Fibroblast of skin of right biceps (primary cell): ENCODE results near the gene KDM4C.
"Not testable (repeated sequence)": the region's sequence is repeated elsewhere in the genome, so short reads cannot be mapped to it uniquely, and the experiment has no call there.

Experiments
- DNase-seq: peaks from one replicate; pipeline ENCODE4 v3.0.0-alpha.2; 2013

KDM4C gene

DNA sequence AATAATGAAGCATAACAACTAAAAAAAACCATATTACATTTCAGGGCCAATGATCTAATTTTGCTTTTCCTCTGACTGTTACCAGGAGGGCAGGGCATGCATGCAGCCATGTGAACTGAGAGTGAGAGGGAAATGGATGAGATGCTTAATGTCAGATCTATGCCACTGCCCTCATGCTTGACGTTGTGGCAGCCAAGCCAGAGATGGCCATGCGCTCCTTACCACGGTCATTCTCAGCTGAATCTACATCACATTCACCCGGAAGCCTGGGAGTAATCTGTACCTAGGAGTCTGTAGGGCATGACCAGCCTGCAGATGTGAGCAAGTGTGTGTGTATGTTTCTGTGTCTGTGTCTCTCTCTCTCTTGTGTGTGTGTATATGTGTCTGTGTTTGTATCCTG is 183.7 kb downstream of the KDM4C start:
- no peak for DNase-seq

DNA sequence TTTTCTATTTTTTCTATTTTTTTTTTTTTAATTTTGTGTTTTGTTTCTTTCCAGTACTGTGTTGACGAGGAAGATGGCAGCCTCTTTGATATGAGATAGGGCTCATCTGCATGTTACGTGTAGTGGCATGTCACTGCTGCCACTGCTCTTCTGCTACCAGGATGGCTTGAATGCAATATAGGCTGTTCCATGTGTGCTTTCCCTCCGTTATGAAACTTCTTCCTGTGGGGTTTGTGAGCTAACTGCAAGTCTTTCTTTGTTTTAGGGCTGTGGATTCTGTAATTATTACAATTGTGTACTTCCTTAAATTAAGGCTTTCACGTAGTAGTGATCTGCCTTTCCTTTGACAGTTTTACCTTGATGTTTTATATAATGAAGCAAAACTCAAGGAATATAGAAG is 184.6 kb downstream of the KDM4C start:
- DNase-seq: no peak

DNA sequence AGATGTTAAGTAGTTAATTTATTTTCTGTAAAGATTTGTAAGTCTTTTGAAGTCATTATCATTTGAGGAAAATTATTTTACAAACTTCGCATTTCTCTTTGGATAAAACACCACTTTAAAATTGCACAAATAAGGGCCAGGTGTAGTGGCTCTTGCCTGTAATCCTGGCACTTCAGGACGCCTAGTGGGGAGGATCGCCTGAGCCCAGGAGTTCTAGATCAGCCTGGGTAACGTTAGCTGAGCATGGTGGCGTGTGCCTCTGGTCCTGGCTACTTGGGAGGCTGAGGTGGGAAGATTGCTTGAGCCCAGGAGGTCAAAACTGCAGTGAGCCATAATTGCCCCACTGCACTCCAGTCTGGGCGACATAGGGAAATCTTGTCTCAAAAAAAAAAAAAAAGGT is 185.5 kb downstream of the KDM4C start:
- no peak for DNase-seq

DNA sequence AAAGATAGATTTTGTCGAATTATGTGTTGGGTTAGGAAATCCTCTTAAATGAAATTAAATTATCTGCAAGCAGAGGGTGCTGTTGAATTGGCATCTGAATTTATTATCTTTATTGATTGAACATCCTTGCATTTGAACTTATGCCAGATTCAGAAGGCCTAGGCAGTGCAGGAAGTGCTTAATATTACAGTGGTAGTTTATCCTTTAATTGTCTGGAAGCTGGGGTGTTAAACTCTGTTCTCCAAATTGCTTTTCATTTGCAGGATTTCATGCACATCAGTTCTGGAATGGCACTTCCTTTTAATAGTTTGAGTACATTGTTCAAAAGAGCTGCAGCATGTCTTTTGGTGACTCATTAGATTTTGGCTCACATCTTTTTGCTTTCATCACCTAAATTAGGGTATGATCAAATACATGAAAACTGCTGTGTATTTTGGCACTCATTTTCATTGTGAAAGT is 186.3 kb downstream of the KDM4C start:
- DNase-seq: peak; percentile 84

DNA sequence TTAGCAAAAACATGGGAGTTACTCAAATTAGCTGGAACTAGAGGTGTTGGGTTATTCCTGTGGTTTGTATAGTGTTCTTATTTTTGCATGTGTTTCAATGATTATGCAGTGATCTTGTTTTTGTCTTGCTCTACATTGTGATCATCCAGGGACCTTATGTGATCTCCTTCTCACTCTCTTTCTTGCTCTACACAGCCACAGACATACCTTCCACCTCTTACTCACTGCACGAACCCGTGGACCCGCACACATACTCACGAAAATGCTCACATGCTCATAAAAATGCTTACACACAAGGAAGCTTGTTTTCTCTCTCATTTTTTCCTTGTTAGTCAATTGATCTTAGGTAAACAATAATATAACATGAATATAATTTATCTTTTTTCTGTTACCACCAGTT is 187.1 kb downstream of the KDM4C start:
- peak; percentile 48 for DNase-seq

DNA sequence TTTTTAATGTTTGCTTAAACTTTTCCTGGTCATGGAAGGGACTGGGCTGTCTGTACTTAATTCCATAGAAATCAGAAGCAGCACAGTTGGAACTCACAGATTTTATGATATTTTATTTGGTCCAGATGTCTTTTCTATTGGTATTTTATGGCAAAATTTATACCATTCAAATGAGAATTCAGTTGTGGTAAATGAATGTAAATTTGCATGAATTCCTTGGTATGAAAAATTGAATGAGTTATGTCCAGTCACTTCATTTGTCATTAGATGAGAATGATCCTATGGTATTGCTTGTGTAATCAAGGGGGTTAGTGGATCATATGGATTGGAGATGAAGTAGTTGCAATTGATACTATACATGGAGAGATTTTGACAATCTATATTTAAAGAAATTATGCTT is 188.0 kb downstream of the KDM4C start:
- DNase-seq: peak; percentile 37

DNA sequence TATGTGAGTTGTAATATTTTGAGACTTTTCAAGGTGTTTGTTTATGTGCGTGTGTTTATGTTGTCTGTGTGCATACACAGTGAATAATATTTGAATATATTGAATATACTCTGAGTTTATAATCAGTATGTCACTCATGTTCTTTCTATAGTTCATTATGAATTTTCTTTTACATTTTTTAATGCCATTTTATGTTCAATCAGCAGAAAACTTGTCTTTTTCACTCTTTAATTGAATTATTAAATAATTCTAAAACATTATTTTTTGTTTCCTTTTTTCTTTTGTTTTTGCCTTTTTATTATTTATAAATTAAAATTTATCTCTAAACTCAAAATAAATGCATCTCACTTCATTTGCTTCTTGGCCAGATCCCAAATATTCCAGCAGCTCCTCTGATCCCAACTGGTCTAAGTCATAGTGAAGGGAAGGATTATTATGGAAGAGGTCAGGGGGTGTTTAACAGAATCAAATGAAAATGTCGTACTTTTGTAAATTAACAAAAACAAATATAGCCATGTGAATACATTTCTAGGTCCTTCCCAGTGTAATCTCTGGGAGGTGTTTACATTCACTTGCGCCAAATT is 188.9 kb downstream of the KDM4C start:
- DNase-seq: no peak

DNA sequence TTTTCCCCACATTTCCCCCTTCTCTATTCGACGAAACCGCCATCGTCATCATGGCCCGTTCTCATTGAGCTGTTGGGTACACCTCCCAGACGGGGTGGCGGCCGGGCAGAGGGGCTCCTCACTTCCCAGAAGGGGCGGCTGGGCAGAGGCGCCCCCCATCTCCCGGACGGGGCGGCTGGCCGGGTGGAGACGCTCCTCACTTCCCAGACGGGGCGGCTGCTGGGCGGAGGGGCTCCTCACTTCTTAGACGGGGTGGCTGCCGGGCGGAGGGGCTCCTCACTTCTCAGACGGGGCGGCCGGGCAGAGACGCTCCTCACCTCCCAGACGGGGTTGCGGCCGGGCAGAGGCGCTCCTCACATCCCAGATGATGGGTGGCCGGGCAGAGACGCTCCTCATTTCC is 191.1 kb downstream of the KDM4C start:
- not testable (repeated sequence) for DNase-seq

DNA sequence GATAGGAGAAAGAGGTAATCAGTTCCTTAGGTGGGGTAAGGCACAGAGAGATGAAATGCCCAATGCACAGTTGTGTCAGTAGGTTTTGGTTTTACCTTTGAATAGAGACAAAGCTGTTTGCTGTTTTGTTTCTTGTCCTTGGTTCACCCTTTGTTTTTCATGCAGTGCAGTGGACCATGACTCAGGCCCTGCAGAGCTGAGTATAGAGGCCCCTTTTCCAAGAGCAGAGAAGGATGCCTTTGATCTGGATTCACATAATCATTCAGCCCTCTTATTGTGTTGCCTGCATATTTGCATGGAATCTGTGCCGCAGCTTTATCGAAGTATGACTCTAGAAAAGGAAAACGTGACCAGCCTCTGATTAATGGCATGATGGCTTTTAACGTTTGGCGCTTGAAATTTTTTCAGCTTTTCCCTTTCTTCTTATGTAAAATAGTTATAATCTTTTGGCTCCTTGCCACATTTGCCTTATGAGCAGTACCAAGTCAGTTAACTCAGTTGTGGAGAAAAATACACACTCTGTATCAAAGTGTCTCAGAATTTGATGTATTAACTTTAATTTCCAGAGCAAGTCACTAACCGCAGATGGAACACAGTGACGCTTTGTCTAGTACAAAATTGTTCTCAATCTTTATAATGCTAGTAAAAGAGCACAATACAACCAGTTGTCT is 197.6 kb downstream of the KDM4C start:
- DNase-seq: peak; percentile 42

DNA sequence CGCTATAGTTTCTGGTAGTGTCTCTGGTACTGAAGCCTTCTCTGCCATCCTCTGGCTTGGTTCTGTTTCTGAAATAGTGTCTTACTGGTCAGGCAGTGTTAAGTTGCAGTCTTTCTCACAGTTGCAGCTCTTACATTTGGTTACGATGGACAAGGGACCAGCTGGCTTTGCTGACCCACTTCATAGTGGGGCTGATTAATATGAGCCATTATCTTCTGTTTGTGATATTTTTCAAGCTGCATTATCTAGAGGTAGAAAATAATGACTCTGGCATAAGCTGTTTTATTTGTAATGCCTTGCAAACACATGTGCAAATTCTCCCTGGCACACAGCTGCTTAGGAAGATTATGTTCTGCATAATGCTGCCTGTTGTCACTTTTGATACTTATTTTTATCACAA is 199.1 kb downstream of the KDM4C start:
- DNase-seq: no peak

DNA sequence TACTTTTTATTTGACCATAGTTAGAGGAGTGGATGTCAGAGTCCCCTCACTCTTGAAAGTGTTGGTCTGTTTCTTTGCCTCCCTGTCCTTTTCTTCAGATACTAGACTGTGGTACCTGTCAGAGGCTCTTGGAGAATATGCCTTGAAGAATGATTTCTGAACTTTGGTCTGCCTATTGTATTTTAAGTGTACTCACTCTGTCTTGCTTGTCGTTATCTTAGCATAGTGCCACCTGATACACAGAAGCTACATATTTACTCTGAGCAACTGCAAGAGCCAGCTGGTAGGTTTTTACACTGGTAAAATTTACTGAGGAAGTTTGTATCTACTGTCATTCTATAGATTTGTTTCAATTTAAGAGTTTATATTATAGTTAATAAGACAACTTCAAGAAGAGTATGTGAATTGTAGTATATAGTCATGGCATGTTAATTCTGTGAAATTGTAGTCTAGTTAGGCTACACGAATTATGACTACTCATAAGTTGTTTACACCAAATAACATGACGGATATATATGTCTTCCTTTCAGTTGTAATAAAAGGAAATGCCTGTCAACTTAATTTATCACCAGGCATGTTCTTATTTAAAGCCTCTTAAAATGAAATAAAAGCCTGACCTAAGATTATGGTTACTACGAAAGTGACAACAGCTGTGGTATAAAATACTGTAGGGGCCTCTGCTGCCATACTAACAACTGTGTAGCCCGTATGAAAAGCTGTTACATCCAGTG is 201.7 kb downstream of the KDM4C start:
- no peak for DNase-seq

DNA sequence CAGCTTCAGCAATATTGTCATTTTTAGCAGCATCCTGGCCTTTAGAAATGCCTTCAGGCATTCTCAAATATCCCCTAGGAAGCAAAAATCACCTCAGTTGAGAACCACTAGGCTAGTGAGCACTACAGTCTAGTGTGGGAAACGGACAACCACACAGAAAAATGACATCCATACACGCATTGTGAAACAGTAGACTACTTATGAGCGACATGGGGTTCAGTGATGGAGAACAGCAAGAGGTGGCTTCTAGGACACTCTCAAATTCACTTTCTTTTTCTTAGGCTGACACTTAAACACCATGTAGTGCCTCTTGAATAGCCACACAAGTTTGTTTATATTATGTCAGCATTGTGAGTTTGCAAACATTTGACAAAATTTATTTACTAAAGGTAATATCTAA is 203.0 kb downstream of the KDM4C start:
- DNase-seq: no peak

DNA sequence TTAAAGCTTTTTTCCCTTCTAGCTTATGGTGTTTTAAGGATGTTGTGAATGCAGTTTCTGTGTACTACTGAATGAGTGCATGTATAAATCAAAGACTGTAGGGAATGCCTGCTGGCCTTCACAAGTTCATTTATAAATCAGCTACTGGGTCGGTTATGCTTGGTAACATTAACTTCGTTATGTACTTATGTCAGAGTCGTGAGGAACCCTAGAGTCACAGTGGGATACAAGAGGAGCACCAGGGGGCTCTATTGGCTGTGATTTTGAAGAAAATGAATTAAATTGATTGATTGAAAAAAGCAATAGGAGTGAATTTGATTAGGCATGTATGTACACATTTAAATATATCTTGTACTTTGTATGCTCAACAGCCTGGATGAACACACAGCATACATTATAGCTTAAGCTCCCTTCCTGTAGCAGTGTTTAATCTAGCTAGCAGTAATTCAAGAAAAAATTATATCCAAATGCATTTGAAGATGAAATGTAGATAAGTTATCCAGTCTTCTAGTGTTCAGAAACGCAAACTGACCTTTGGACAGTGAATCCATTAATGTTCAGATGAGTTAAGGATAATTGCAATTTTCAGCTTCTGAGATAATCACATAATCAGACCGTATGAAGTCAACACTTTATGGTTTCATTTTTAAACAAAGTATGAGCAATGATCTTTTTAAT is 204.2 kb downstream of the KDM4C start:
- DNase-seq: no peak

DNA sequence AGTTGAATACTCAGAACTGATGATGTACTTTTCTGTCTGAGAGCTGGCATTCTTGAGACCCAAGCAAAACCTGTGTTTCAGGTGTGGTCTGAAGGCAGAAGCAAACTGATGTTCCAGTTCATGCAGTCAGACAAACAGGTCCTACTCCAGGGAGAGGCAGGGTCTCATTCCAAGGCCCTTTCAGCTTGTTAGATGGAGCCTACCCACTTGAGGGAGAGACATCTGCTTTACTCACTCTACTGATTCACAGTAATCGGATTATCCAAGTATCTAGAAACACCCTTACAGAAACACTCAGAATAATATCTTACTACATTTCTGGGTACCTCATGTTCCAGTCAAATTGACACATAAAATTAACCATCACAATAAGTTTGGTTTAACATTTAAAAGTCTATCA is 207.8 kb downstream of the KDM4C start:
- no peak for DNase-seq

DNA sequence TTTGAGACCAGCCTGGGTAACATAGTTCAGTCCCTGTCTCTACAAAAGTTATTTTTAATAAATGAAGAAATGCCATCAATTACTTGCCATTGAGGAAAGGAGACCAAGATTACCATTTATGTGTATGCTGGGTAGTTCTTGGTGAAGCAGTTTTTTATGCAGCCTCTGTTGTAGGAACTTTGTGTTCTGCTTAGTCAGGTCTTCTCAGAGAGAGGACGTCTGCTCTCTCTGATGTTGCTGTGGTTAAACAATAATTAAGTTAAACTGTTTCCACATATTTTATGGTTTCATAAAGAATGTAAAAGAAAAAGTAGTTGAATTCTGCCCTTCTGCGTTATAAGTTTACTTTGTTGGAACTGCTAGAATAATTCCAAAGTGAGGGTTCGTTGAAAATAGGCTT is 210.5 kb downstream of the KDM4C start:
- DNase-seq: peak; percentile 50

DNA sequence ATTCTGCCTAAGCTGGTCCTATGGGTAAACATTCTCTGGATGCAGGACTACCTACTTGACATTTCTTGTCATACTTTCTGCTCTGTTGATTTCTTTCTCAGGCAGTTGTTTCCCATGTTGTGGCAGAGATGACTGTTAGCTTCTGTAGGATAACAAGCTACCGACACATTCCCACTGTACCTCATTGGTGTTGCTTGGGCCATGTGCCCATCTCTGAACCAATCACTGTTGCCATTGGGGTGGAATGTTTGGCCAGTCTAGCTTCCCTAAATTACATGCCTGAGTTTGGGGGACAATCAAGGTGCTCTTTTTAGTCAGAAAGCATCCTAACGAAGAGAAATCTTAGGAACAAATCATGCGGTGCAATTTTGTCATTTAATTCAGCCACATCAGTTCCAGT is 212.0 kb downstream of the KDM4C start:
- DNase-seq: no peak

DNA sequence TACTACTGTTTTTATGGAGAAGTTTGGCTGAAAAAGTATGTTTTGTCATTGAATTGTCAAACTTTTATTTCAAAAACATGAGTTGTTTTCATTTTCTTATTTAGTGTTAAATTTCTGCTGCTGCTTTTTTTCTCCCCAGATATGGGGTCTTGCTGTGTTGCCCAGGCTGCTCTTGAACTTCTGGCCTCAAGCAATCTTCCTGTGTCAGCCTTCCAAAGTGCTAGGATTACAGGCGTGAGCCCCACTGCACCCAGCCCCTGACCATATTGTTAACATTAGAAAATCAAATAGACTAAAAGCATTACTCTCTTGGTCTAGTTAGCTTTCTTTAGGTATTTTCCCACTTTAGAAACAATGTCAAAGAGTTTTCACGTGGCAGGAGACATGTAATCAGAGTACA is 215.3 kb downstream of the KDM4C start:
- DNase-seq: no peak

DNA sequence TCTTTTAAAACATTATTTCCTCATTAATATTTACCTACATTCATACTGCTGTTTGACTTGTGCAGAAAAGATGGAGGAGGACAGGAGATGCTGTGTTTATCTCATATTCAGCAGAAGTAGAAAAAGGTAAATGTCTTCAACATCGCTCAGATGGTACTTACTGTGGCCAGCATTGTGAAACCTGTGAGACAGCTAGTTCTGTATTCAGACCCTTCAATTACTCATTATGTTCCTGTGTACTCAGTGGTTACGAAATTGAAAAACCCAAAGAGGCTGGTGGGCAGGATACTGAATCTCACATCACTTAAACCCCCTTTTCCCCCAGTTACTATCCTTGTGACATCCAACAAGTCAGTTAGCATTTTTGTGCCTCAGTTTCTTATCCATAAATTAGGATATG is 216.0 kb downstream of the KDM4C start:
- no peak for DNase-seq

DNA sequence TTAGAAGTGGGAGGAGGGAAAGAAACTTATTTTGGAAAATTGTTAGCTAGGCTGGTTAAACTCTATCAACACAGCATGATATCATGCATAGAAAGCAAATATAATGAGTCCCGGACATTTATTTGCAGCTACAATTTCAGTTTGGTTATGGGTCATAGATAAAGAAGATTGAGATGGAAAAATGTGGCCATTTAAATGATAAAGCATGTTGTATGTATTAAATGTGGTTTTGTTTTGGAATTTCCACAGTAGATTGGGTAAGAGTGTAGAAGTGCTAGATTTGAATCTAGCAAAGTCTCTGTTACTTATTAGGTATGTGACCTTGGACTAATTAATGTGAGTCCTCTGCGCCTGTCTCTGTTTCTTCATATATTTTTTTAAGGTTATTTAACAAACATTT is 217.4 kb downstream of the KDM4C start:
- DNase-seq: no peak

DNA sequence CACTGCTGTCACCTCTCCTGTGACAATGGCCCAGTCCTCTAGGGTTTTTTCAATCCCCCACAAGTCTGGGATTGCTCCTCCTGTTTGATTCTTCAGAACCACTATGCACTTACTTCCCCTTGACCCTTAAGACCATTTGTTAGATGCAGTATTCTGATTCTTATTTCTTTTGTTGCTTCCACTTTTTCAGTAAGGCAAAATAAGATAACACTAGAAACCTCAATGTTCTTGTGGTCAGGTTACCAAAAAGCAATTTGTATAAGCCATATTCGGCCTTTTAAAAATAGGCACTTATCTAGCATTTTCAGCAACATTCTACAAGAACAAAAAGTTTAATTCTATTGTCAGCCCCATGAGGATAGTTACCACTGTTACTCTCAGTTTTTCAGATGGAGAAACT is 220.0 kb downstream of the KDM4C start:
- DNase-seq: no peak

DNA sequence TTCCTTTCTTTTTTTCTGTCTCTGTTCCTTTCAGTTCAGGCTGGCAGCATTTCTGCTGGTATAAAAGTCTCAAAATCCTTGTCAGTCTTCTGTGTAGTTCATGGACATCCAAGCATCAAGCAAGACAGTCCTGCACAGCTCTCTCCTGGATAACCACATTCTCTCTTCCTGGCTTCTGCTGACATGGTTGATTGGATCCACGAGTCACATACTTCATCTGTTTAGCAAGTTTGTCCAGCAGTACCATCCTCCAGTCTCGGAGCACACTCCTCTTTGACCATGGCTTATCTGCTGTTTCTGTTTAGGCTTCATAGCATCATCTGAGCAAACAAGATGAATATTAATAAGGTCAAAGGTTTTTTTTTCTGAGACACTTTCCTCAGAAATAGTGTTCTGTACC is 220.8 kb downstream of the KDM4C start:
- no peak for DNase-seq

DNA sequence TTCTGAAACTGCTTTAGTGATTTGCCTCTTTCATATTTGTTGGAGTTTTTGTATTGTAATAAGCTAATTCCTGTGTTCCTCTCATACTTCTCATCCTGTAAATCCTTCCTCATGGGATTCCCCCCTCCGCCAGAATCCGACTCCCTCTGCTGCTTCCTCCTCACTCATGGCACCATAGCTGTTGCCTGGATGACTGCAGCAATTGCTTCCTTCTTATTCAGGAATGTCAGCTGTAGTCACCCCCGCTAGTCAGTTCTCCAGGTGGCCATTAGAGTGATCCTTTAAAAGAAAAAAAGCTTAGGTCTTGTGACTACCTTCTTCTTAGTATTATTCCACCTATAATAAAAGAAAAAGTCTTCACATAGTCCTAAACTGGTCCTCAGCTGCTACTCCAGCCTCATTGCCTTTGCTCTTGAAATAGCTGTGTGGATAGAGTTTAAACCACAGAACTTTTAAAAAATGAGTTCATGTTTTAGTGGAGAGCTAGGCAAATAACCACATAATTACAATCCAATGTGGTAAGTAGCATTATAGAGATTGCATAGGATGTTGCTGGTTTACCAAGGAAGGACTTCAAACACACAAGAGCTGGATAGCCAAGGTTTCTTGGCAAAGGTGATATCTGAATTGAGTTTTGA is 227.3 kb downstream of the KDM4C start:
- no peak for DNase-seq

DNA sequence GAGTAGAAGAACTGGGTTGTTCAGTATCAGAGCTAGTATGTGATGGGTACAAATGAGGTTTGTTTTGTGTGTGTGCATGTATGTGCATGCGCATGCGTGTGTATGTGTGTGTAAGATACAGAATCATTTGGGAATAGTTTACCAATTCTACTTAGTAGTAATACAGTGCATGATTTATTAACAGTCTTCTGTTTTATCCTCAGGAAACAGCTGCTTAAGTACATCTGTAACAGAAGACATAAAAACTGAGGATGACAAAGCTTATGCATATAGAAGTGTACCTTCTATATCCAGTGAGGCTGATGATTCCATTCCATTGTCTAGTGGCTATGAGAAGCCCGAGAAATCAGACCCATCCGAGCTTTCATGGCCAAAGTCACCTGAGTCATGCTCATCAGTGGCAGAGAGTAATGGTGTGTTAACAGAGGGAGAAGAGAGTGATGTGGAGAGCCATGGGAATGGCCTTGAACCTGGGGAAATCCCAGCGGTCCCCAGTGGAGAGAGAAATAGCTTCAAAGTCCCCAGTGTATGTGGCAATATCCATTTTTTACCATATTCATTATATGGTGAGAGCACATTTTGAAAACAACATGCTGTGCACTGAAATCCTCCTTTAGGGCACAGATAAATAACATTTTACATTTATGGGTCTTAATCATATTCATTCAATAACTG is 228.5 kb downstream of the KDM4C start:
- no peak for DNase-seq
